Astrocyte (in vitro differentiated cells and primary cell): ENCODE results near the gene PTPRN2.

Experiments
- CTCF ChIP-seq: IDR thresholded peaks from 2 replicates; pipeline ENCODE4 v1.5.1; 2011; ENCODE audit warnings: low read depth, mild to moderate bottlenecking, inconsistent platforms, low read length, moderate library complexity; ENCODE audit not compliant: insufficient read depth
- EZH2 ChIP-seq: IDR thresholded peaks from 2 replicates; pipeline ENCODE4 v1.6.1; 2012; ENCODE audit warnings: mild to moderate bottlenecking, low read length, inconsistent platforms; ENCODE audit not compliant: insufficient read depth

- TF ChIP-seq EZH2: no peak
- TF ChIP-seq CTCF: no peak
These were observed 444.2 kb downstream of the PTPRN2 start for GRCh38 chr7:158143196-158144120.
